HG03378 (cell line): Measurements from ENCODE around the gene ARID1A.
"Not testable (repeated sequence)": the region's sequence is repeated elsewhere in the genome, so short reads cannot be mapped to it uniquely, and the experiment has no call there.

Experiments used
- ATAC-seq: cut with Tn5 transposase; IDR thresholded peaks from one replicate; pipeline ENCODE4 v1.9.1; 2021; ENCODE audit warnings: mild to moderate bottlenecking, moderate library complexity; ENCODE audit not compliant: unreplicated experiment

Gene ARID1A

DNA sequence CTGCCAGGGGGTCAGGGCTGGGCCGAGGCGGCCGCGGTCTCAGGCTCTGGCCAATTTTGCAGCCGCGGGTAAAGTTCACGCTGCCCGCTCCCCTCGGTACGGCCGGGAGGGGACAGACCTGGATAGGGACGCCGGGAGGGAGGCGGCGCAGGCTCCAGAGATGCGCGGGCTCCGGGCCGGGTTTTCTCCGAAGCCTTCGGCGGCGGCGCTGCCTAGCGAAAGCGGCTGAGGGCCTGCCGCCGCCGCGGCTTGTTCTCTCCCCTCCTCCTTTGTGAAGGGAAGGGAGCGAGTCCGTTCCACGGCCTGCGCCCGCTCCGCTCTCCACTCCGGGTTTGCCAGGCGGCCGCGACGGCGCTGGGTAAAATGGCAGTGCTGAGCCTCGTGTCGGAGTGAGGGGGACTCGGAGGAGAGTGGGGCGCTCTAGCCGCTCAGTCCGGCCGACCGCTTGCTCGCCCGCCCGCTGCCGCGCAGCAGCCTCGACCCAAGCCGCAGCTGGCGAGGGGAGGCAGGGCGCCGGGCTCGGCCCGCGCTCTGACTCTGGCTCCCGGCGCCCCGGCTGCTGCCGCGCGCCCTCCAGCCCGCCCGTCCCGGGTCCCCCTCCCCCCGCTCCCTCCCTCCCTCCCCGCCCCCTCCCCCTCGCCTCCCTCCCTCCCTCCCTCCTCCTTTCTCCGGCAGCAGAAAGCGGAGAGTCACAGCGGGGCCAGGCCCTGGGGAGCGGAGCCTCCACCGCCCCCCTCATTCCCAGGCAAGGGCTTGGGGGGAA is at the start of gene ARID1A:
ARID1A (plus strand) TSS at position 660 of the 763 bp plus-strand sequence. CDS start 389 bp downstream, outside the sequence.
- peak; percentile 33 for ATAC-seq

DNA sequence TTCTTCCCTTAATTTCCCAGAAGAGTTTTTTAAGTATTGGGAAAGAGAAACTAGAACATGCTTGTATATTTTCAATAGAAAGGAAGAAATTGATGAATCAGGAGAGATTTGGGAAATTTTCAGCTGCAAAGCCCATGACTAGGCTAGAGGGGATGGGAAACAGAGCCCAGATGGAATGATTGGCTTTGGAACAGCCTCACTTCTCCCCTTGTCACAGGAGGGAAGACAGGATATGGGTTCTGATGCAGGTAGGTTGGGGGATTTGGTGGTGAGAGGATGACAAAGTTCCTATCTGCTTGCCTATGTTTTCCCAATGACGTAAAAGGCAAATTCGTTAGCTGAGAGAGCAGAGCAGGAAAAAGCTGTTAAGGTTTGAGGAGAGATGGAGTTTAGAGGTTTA is 31.0 kb upstream of the ARID1A start:
- ATAC-seq = no peak

DNA sequence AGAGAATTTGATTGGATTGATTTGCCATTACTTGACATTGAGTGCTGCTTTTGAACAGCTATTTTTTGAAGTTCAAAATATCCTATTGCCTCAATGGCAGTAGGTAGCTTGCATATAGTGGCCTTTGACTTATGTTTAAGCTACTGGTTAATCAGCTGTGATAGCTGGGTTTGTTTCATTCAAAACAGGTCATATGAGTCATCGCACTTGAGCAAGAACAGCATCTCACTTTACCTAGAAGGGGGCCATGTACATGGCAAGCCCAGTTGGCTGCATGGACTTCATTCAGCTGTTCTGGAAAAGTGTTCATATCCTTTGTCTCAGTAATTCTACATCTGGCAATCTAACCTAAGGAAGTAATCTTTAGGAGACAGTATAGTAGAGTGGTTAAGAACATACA is 29.0 kb upstream of the ARID1A start:
- no peak for ATAC-seq

DNA sequence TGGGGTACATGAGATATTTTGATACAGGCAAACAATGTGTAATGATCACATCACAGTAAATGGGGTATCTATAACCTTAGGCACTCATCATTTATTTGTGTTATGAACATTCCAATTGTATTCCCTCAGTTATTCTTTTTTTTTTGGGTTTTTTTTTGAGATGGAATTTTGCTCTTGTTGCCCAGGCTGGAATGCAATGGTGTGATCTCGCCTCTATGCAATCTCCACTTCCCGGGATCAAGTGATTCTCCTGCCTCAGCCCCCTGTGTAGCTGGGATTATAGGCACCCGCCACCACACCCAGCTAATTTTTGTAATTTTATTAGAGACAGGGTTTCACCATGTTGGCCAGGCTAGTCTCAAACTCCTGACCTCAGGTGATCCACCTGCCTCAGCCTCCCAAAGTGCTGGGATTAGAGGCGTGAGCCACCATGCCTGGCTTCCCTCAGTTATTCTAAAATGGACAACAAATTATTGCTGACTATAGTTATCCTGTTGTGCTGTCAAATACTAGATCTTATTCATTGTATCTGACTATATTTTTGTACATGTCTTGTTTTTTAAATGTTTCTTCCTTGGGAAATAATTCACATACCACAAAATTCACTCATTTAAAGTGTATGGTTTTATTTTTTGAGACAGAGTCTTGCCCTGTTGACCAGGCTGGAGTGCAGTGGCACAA is 27.6 kb upstream of the ARID1A start:
- not testable (repeated sequence) for ATAC-seq

DNA sequence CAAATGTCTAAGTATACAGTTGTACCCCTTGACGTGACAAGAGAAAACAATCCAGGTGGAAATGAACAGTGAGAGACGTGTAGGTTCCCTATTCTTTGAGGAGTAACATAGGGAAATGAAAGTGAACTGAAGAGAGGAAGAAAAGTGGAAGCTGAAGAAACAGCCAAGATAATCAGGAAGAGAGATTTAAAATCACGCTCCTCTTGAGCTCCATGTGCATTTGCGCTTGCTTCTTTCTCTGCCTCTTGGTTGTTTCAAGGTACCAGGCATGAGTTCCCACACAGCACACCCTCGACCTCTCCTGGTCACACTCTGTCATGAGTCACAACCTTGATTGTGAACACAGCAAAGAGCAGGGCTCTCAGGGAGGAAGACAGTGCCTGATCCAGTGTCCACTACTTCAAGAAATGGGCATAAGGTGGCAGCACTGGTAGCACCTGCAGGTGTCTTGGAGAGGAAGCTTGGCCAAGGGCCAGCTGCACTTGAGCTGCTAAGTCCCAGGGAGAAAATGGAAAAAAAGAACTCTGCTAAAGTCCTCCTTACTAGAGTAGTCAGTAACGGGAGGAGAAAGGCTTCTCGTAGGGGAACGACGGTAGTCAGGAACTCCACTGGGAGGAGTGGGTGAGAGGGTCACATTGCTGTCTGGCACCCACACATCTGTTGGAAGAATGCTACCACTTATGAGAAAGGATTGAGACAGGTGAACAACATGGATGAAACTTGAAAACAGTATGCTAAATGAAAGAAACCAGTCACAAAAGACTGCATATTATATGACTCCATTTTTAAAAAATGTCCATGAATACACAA is 18.3 kb upstream of the ARID1A start:
- peak; percentile 76 for ATAC-seq

DNA sequence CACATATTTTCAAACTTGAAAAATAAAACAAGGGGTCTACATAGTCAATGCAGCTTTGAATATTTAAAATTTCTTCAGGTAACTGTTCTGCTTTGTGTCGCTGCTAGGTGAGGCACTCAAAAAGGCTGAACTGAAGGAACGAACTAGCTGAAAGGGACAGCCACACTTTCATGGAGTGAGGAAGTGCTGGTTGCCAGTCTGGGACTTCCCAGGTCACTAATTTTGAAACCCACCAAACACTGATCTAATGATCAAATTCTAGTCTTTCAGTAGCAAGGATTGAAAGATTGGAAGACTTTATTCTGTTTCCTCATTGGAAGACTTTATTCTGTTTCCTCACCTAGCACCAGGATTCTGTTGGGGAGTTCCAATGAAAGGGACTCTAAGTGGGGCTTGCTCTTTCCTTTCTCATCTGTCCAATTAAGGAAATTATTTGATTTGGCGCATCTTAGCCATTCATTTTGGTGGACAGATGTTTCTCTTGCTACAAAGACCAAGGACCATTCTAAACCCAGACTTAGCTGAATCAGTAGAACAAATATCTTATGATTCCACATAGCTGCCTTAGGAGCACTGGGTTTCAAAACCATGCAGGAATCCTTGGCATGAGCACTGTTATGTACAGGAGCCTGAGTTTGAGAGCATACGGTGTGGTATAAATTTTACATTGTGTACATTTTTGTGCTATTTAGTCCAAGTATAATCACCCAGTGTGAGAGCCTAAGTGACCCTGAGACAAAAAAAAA is 10.9 kb upstream of the ARID1A start:
- no peak for ATAC-seq

DNA sequence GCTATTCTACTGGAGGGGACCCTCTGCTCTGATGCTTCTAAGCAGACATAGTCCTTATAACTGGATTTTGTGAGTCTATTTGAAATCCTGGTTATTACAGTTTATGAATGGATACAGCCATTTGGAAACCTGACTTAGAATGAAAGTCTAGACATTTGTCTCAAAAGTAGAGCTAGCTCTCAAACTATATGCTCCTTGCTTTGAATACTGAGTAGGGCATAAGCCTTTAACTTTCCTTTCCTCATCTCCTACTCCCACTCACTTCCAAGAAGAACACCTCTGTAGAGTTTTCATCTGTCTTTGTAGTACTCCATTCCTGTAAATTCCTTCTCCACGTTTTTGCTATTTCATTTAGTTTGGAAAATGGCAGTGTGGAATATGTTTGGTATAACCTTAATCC is 9.0 kb upstream of the ARID1A start:
- no peak for ATAC-seq

DNA sequence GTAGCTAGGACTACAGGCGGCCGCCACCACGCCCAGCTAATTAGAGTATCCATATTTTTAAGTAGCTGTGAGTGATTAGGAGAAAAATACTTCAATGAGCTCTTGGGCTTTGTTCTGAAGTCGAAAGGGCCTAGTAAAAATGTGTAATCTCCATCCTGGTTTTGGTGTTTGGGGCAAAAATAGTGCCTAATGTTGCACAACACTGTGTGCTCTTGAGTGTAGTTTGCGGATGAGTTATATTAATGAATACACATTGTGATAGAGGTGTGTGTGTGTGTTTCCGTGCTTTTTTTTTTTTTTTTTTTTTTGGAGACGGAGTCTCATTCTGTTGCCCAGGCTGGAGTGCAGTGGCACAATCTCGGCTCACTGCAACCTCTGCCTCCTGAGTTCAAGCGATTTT is 6.3 kb upstream of the ARID1A start:
- ATAC-seq = no peak

DNA sequence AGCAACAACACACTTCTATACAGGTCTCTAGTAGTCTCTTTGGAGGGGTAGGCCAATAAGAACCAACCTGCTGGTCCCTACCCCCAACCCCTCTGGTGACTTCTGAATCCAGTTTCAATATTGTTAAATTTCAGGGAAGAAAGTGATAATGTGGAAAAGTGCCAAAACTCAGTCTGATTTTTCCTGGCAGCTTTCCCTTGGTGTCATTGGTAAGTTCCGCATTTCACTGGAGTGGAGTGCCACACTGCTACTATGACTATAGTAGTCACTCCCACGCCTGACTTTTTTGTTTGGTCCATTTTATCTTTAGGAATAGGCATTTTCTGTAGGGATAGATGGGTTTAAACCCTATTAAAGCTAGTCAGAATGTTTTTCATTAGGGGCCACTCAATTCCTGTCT is 5.7 kb upstream of the ARID1A start:
- ATAC-seq = no peak

DNA sequence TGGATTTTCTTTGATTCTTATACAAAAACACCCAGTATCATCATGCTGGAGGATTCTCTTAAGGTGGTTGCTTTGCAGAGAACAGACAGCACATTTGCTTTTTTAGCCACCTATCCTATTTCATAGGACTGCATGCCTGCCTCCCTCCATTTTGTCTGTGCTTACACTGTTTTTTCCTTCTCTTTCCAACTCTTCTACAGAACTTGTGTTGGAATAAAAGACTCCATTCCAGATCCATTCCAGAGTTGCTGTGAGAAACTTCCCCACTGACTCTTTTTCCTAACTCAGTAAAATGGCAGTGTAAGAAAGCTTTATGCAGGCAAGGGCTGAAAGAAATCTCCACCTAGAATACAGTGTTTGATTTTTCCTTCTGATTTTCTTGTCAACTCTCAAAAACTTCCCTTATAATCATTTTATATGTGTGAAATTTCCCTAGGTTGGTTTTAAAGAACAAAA is 5.2 kb upstream of the ARID1A start:
- no peak for ATAC-seq

DNA sequence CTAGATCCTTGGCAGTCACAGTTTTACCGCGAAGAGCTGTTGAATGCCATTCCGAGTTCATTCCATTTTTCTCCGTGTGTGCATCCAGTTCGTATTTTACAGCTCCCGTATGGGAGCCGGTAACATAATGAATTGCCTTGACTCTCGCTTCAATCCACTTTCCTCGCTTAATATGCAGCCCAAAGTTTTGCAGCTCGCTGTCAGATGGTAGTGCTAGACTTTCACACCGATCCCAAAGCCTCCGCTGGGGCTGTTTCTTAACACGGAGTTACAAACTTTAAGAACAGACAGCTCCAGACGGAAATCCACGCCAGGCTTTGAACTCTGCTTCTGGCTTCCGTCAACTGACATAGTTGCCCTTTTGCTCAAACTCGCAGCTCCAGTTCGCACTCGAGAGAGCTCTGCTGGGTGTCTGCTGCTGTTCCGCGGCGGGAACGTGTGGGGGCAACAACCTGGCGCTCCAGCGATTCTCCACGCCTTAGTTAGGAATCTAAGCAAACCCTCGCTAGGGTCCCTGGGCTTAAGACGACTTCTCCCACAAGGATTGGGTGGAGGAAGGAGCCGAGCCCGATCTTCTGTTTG is 3.5 kb upstream of the ARID1A start:
- ATAC-seq = no peak

DNA sequence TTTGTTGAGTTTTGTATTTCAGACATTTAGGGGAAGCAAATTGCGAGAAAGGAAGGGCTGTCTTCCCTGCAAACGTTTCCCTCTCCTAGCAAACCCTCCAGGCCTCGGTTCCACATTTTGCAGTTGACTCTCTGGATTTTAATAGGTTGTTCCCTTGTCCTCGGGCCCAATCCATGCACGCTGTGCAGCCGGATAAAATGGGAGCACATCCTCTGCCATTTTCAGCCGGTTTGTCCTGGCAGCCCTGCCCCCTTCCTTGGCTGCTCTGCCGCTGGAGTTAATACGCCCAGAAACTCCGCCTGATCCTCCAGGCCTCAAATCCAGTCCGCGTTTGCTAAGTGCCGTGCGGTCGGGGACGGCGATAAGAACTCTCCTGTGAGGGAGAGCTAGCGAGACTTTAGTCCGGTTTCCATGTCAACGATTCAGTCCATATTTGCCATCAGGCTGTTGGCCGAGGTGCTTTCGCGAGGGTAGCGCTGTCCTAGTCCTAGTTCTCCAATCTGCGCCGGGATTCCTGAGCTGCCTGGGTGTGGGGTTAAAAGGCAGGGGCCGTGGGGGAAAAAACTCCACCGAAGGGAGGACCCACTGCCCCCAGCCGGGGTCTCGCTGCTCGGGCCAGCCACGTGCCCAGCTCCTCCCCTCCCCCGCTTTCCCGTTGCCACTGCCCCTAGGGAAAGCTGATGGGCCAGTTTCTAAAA is 2.9 kb upstream of the ARID1A start:
- peak; percentile 48 for ATAC-seq

DNA sequence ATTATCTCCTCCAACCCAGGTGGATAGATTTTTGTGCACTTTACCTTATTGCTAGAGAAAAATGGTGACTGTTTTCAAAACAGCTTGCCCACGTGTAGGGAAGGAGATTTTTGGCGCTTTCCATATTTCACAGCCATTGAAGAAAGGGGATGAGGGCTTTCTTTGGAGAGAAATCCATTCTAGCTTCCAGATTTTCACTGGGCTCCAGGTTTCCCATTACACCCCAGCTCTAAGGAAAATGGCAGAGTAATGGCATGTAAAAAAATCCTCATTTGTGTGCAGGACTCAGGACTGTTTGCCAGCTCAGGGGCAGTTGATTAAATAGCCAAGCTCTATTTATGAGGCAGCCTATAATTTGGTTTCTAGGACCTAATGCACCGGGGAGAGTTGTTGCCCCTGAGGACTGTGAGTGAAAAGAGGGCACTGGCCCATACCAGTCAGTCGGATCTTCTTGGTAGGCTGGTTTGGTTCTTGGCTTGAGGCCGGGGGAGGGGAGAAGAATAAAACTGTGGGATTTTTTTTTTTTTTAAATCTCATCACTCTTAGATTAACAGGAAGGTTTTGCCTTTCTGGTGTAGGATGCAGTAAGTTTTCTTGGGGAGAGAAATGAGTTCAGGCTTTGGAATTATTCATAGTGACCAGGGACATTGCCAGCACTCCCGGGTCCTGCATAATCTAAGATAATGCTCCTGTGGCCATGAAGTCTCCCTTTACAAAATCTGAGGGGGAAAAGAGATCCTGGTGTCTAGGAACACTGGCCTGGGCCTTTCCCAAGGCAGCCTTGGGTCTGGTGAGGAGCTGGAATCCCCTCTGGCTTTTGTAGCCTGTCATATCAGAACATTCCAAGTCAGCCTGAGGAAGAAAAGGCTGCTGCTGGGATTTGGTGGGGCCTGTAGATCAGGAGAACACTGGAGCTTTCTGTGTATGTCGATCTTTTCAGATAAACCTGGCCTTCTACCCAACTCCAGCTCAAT is 1.9 kb upstream of the ARID1A start:
- no peak for ATAC-seq

DNA sequence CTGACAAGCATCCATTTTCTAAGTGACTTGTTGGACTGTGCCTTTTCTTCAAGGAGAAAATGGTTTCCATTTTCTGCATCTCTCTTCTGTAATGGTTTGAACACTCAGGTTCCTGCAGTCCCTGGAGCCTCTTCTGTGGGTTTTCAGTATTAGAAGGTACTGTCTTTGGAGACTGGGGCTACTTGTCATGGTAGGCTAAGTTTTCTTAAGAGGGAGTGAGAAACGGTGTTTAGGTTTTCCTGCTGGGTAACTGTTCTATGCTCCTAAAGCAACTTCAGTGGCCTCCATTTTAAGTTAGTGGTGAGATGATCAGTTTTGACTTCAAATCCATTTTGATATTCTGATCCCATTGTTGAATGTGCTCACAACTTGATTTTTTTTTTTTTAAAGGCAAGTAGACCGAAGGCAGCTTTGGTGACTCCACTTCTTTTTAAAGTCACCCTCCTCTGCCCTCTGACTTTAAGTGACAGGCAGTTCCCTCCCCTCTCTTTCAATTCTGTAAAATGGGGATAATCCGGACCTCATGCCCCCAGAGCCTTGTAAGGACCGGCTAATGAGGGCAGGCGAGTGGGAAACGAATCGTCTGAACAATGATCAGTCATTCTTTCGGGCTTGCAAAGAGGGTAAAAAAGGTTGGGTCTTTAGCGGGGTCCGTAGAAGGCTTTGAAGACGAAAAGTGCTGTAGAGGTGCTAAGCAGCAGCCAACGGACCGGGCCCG is 1.0 kb upstream of the ARID1A start:
- ATAC-seq = no peak

DNA sequence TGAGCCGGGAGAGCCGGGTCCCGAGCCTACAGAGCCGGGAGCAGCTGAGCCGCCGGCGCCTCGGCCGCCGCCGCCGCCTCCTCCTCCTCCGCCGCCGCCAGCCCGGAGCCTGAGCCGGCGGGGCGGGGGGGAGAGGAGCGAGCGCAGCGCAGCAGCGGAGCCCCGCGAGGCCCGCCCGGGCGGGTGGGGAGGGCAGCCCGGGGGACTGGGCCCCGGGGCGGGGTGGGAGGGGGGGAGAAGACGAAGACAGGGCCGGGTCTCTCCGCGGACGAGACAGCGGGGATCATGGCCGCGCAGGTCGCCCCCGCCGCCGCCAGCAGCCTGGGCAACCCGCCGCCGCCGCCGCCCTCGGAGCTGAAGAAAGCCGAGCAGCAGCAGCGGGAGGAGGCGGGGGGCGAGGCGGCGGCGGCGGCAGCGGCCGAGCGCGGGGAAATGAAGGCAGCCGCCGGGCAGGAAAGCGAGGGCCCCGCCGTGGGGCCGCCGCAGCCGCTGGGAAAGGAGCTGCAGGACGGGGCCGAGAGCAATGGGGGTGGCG is 371 bp downstream of the ARID1A start:
- no peak for ATAC-seq

DNA sequence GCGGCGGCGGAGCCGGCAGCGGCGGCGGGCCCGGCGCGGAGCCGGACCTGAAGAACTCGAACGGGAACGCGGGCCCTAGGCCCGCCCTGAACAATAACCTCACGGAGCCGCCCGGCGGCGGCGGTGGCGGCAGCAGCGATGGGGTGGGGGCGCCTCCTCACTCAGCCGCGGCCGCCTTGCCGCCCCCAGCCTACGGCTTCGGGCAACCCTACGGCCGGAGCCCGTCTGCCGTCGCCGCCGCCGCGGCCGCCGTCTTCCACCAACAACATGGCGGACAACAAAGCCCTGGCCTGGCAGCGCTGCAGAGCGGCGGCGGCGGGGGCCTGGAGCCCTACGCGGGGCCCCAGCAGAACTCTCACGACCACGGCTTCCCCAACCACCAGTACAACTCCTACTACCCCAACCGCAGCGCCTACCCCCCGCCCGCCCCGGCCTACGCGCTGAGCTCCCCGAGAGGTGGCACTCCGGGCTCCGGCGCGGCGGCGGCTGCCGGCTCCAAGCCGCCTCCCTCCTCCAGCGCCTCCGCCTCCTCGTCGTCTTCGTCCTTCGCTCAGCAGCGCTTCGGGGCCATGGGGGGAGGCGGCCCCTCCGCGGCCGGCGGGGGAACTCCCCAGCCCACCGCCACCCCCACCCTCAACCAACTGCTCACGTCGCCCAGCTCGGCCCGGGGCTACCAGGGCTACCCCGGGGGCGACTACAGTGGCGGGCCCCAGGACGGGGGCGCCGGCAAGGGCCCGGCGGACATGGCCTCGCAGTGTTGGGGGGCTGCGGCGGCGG is 1.0 kb downstream of the ARID1A start:
- ATAC-seq = no peak

DNA sequence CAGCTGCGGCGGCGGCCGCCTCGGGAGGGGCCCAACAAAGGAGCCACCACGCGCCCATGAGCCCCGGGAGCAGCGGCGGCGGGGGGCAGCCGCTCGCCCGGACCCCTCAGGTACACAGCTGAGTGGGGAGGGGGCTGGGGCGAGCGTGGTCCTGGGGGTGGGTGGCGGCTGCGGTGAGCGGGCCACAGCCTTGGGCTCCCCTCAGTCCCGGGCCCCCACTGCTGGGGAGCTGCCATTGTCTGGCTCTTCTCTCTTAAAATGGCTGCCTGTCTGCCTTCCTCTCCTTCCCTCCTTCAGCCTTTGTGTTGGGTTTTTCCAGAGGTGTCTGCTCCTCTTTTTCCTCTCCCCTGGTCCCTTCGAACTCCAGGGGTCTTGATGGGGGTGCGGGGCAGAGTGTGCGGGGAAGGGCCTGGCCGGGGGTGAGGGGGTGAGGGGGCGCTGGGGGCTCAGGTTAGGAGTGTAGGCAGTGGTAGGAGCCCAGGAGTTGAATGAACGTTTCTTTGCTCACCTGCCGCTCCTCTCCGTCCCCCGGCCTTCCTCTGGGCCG is 1.7 kb downstream of the ARID1A start:
- ATAC-seq = no peak
